Muscle of leg (tissue), 11 donors: ENCODE measurements around the gene NECAB2. TPM values are rescaled to one million over a fixed set of nuclear protein-coding genes. Genes with fewer than 3 reads are reported as not detected.
A peak's percentile ranks its signal among the peaks of the same experiment; 100 is the strongest.

Experiments
- DNase-seq: peaks from one replicate; pipeline ENCODE4 v3.0.0; 2013
- H3K27ac ChIP-seq: one replicate; pipeline ENCODE4 v1.5.1; 2013; ENCODE audit warnings: mild to moderate bottlenecking, low read length, control low read depth
- H3K27me3 ChIP-seq: one replicate; pipeline ENCODE4 v1.6.1; 2013; ENCODE audit warnings: low read length; ENCODE audit not compliant: control insufficient read depth, insufficient read depth
- H3K36me3 ChIP-seq: one replicate; pipeline ENCODE4 v1.6.1; 2013; ENCODE audit warnings: low read length; ENCODE audit not compliant: control insufficient read depth, insufficient read depth
- H3K4me1 ChIP-seq: one replicate; pipeline ENCODE4 v1.6.1; 2013; ENCODE audit warnings: low read length; ENCODE audit not compliant: control insufficient read depth, insufficient read depth
- H3K4me3 ChIP-seq: one replicate; pipeline ENCODE4 v1.5.1; 2013; ENCODE audit warnings: low read length, control low read depth
- H3K9me3 ChIP-seq: replicated peaks from 2 replicates; pipeline ENCODE4 v1.6.1; 2013; ENCODE audit warnings: low read depth, low read length; ENCODE audit not compliant: control insufficient read depth
- WGBS: methylation state at CpG from one replicate; pipeline ENCODE4 v1.1.5; 2013; ENCODE audit warnings: missing lambda C conversion rate; ENCODE audit not compliant: insufficient coverage; 5-methylcytosine and 5-hydroxymethylcytosine counted together
- polyA plus RNA-seq, 8 donors: library from polyadenylated mRNA; unstranded; fragments of 120-200 nt; gene quantifications; one replicate each; pipeline versions ENCODE4 v1.2.1 to v1.2.3, GENCODE V29; 2013; ENCODE audit warnings: inconsistent platforms in 1 of 8, low replicate concordance in 1 of 8; ENCODE audit not compliant: insufficient read length in 8 of 8, insufficient read depth in 1 of 8
- total RNA-seq: library from RNA; stranded (reverse); fragments of 120-200 nt; gene quantifications from one replicate; pipeline ENCODE4 v1.2.4, GENCODE V29; 2013

The NECAB2 gene
- total and polyA plus RNA-seq, 9 donors: 0.22 to 1.5 (median 0.84) TPM

- no peaks in the 10 kb centered on the region for H3K4me1 ChIP-seq
- H3K27ac ChIP-seq: no peak overlapping the region
- peaks cover 4% of the 10 kb centered on the region for H3K9me3 ChIP-seq
- H3K27me3 ChIP-seq: peaks cover 2% of the 10 kb centered on the region
- 65% methylated on average over 9 of the region's 9 CpGs for WGBS
- no peak for DNase-seq
- H3K4me3 ChIP-seq: no peak overlapping the region
- no peaks in the 10 kb centered on the region for H3K36me3 ChIP-seq
Measured at GRCh38 chr16:84024854-84025253, 56.8 kb downstream of the NECAB2 start.

GRCh38 chr16:84026606-84027005 lies 58.6 kb downstream of the NECAB2 start:
- Histone ChIP-seq H3K27me3 (peaks cover 3% of the 10 kb centered on the region), H3K27ac (no peak overlapping the region), H3K36me3 (no peaks in the 10 kb centered on the region), H3K4me1 (no peaks in the 10 kb centered on the region), H3K9me3 (no peaks in the 10 kb centered on the region), H3K4me3 (no peak overlapping the region)
- no peak for DNase-seq
- 81% methylated on average over 6 of the region's 10 CpGs for WGBS

GRCh38 chr16:84027625-84028024 lies 59.6 kb downstream of the NECAB2 start:
- Histone ChIP-seq H3K27ac (no peak overlapping the region), H3K4me3 (no peak overlapping the region), H3K4me1 (no peaks in the 10 kb centered on the region), H3K27me3 (peaks cover 5% of the 10 kb centered on the region), H3K9me3 (no peaks in the 10 kb centered on the region), H3K36me3 (no peaks in the 10 kb centered on the region)
- 53% methylated on average over 8 of the region's 15 CpGs for WGBS
- DNase-seq: no peak

- no peaks in the 10 kb centered on the region for H3K4me1 ChIP-seq
- H3K36me3 ChIP-seq: no peaks in the 10 kb centered on the region
- H3K27ac ChIP-seq: no peak overlapping the region
- H3K27me3 ChIP-seq: peaks cover 8% of the 10 kb centered on the region
- no peaks in the 10 kb centered on the region for H3K9me3 ChIP-seq
- no peak overlapping the region for H3K4me3 ChIP-seq
- DNase-seq: peak; percentile 57
- 70% methylated on average over 10 of the region's 14 CpGs for WGBS
Measured at GRCh38 chr16:84029297-84030047, 61.4 kb downstream of the NECAB2 start.

- H3K9me3 ChIP-seq: peaks cover 6% of the 10 kb centered on the region
- no peaks in the 10 kb centered on the region for H3K36me3 ChIP-seq
- H3K4me1 ChIP-seq: no peaks in the 10 kb centered on the region
- DNase-seq: no peak
- no peak overlapping the region for H3K27ac ChIP-seq
- WGBS: 73% methylated on average over 15 of the region's 17 CpGs
- H3K27me3 ChIP-seq: peaks cover 8% of the 10 kb centered on the region
- H3K4me3 ChIP-seq: no peak overlapping the region
Measured at GRCh38 chr16:84031556-84031955, 63.5 kb downstream of the NECAB2 start.

- Histone ChIP-seq H3K27ac (no peak overlapping the region), H3K4me3 (no peak overlapping the region), H3K9me3 (peaks cover 6% of the 10 kb centered on the region), H3K27me3 (peaks cover 8% of the 10 kb centered on the region), H3K36me3 (no peaks in the 10 kb centered on the region), H3K4me1 (no peaks in the 10 kb centered on the region)
- WGBS: no CpG with 5 or more reads among the region's 15 CpGs
- no peak for DNase-seq
Measured at GRCh38 chr16:84032458-84033178, 64.6 kb downstream of the NECAB2 start.

- Histone ChIP-seq H3K27me3 (peaks cover 8% of the 10 kb centered on the region), H3K4me3 (no peak overlapping the region), H3K36me3 (no peaks in the 10 kb centered on the region), H3K4me1 (no peaks in the 10 kb centered on the region), H3K9me3 (peaks cover 6% of the 10 kb centered on the region), H3K27ac (no peak overlapping the region)
- no peak for DNase-seq
- 82% methylated on average over 24 of the region's 25 CpGs for WGBS
Measured at GRCh38 chr16:84033251-84034195, 65.5 kb downstream of the NECAB2 start.

- Histone ChIP-seq H3K27me3 (peaks cover 8% of the 10 kb centered on the region), H3K27ac (no peak overlapping the region), H3K4me1 (no peaks in the 10 kb centered on the region), H3K9me3 (peaks cover 6% of the 10 kb centered on the region), H3K4me3 (no peak overlapping the region), H3K36me3 (no peaks in the 10 kb centered on the region)
- DNase-seq: no peak
- 81% methylated on average over 12 of the region's 12 CpGs for whole genome bisulfite sequencing
Measured at GRCh38 chr16:84034516-84034915, 66.5 kb downstream of the NECAB2 start.

GRCh38 chr16:84036131-84036530 lies 68.1 kb downstream of the NECAB2 start:
- DNase-seq: no peak
- H3K27ac ChIP-seq: no peak overlapping the region
- WGBS: 93% methylated on average over 3 of the region's 3 CpGs
- H3K4me1 ChIP-seq: peaks cover 14% of the 10 kb centered on the region
- peaks cover 6% of the 10 kb centered on the region for H3K9me3 ChIP-seq
- no peaks in the 10 kb centered on the region for H3K36me3 ChIP-seq
- H3K27me3 ChIP-seq: peaks cover 6% of the 10 kb centered on the region
- no peak overlapping the region for H3K4me3 ChIP-seq

- peaks cover 13% of the 10 kb centered on the region for H3K27me3 ChIP-seq
- DNase-seq: no peak
- H3K27ac ChIP-seq: no peak overlapping the region
- no peak overlapping the region for H3K4me3 ChIP-seq
- peaks cover 6% of the 10 kb centered on the region for H3K9me3 ChIP-seq
- H3K36me3 ChIP-seq: no peaks in the 10 kb centered on the region
- 81% methylated on average over 8 of the region's 8 CpGs for WGBS
- H3K4me1 ChIP-seq: peaks cover 17% of the 10 kb centered on the region
Measured at GRCh38 chr16:84036982-84037425, 69.0 kb downstream of the NECAB2 start.
